ENCODE results near the gene LHFPL4.
A peak's percentile ranks its signal among the peaks of the same experiment; 100 is the strongest.
"Not testable (repeated sequence)": the region's sequence is repeated elsewhere in the genome, so short reads cannot be mapped to it uniquely, and the experiment has no call there.

Gene LHFPL4

GRCh38 chr3:9534429-9534828 lies 19.2 kb downstream of the LHFPL4 start:
- no peak for DNase-seq

- no peak for DNase-seq
Observed at GRCh38 chr3:9525078-9525477, 28.5 kb downstream of the LHFPL4 start.

- no peak for DNase-seq
Observed at GRCh38 chr3:9514956-9515355, 38.7 kb downstream of the LHFPL4 start.

GRCh38 chr3:9514306-9514705 lies 39.3 kb downstream of the LHFPL4 start:
- no peak for DNase-seq

GRCh38 chr3:9512456-9513045 lies 41.1 kb downstream of the LHFPL4 start:
- no peak for DNase-seq

- DNase-seq, result no peak
Observed at GRCh38 chr3:9508781-9509180, 44.8 kb downstream of the LHFPL4 start.

- DNase-seq, result no peak
Observed at GRCh38 chr3:9507586-9508578, 45.7 kb downstream of the LHFPL4 start.

- DNase-seq, result peak; percentile 76
Observed at GRCh38 chr3:9503283-9503682, 50.3 kb downstream of the LHFPL4 start.

- DNase-seq, result no peak
Observed at GRCh38 chr3:9501226-9501625, 52.4 kb downstream of the LHFPL4 start.

GRCh38 chr3:9500108-9501050 lies 53.2 kb downstream of the LHFPL4 start:
- peak; percentile 67 for DNase-seq

- DNase-seq, result no peak
Observed at GRCh38 chr3:9499455-9500107, 54.0 kb downstream of the LHFPL4 start.

GRCh38 chr3:9498781-9499180 lies 54.8 kb downstream of the LHFPL4 start:
- no peak for DNase-seq

GRCh38 chr3:9497821-9498565 lies 55.6 kb downstream of the LHFPL4 start:
- no peak for DNase-seq

- no peak for DNase-seq
Observed at GRCh38 chr3:9496893-9497292, 56.7 kb downstream of the LHFPL4 start.

GRCh38 chr3:9494036-9494435 lies 59.6 kb downstream of the LHFPL4 start:
- DNase-seq, result not testable (repeated sequence)

- no peak for DNase-seq
Observed at GRCh38 chr3:9491506-9491905, 62.1 kb downstream of the LHFPL4 start.

GRCh38 chr3:9485248-9485647 lies 68.4 kb downstream of the LHFPL4 start:
- no peak for DNase-seq

- no peak for DNase-seq
Observed at GRCh38 chr3:9480265-9480664, 73.4 kb downstream of the LHFPL4 start.

GRCh38 chr3:9476935-9477334 lies 76.7 kb downstream of the LHFPL4 start:
- DNase-seq, result no peak

GRCh38 chr3:9474482-9474881 lies 79.1 kb downstream of the LHFPL4 start:
- no peak for DNase-seq

- no peak for DNase-seq
Observed at GRCh38 chr3:9473496-9474065, 80.0 kb downstream of the LHFPL4 start.
